NCI-H1694 (cell line): ENCODE measurements around the gene RCHY1.
"Not testable (repeated sequence)": the region's sequence is repeated elsewhere in the genome, so short reads cannot be mapped to it uniquely, and the experiment has no call there.

Experiments used
- DNase-seq: peaks from one replicate; lab custom pipeline; 2025; lab: John Stamatoyannopoulos, UW

RCHY1 gene

GRCh38 chr4:75514131-75514948 lies at the start of gene RCHY1, which contains the start of gene THAP6:
Gene RCHY1 (minus strand): TSS chr4:75514403. CDS start chr4:75514286, 117 bp downstream.
Gene THAP6 (plus strand): TSS chr4:75514473. CDS start chr4:75515453, 980 bp downstream.
- DNase-seq = peak; percentile 90

GRCh38 chr4:75561789-75562188 lies 47.6 kb upstream of the RCHY1 start:
- no peak for DNase-seq

- no peak for DNase-seq
Measured at GRCh38 chr4:75557696-75558095, 43.5 kb upstream of the RCHY1 start.

- no peak for DNase-seq
Measured at GRCh38 chr4:75555294-75556164, 41.3 kb upstream of the RCHY1 start, which contains the start of gene ODAPH. Gene ODAPH (plus strand): TSS chr4:75556066. CDS start chr4:75556083, 17 bp downstream.

GRCh38 chr4:75552452-75552851 lies 38.2 kb upstream of the RCHY1 start:
- DNase-seq = no peak

GRCh38 chr4:75549019-75549418 lies 34.8 kb upstream of the RCHY1 start:
- DNase-seq = no peak

GRCh38 chr4:75547647-75548387 lies 33.6 kb upstream of the RCHY1 start:
- no peak for DNase-seq

GRCh38 chr4:75545526-75545925 lies 31.3 kb upstream of the RCHY1 start:
- no peak for DNase-seq

GRCh38 chr4:75544870-75545269 lies 30.7 kb upstream of the RCHY1 start:
- no peak for DNase-seq

GRCh38 chr4:75544220-75544619 lies 30.0 kb upstream of the RCHY1 start:
- not testable (repeated sequence) for DNase-seq

GRCh38 chr4:75542824-75543223 lies 28.6 kb upstream of the RCHY1 start:
- DNase-seq = no peak

- DNase-seq = not testable (repeated sequence)
Measured at GRCh38 chr4:75537308-75537707, 23.1 kb upstream of the RCHY1 start.

GRCh38 chr4:75533926-75534325 lies 19.7 kb upstream of the RCHY1 start:
- DNase-seq = not testable (repeated sequence)

GRCh38 chr4:75533339-75533887 lies 19.2 kb upstream of the RCHY1 start:
- not testable (repeated sequence) for DNase-seq

- DNase-seq = not testable (repeated sequence)
Measured at GRCh38 chr4:75531536-75532143, 17.4 kb upstream of the RCHY1 start.

GRCh38 chr4:75530556-75531322 lies 16.5 kb upstream of the RCHY1 start:
- no peak for DNase-seq

GRCh38 chr4:75527482-75527881 lies 13.3 kb upstream of the RCHY1 start:
- no peak for DNase-seq

- DNase-seq = no peak
Measured at GRCh38 chr4:75525910-75526309, 11.7 kb upstream of the RCHY1 start.

- no peak for DNase-seq
Measured at GRCh38 chr4:75525086-75525485, 10.9 kb upstream of the RCHY1 start.

- not testable (repeated sequence) for DNase-seq
Measured at GRCh38 chr4:75519452-75519851, 5.2 kb upstream of the RCHY1 start.
